ENCODE data around the gene DAPP1.

Gene DAPP1

GRCh38 chr4:99918656-99919055 is 102.0 kb downstream of the DAPP1 start:
- no peak overlapping the region for H3K4me3 ChIP-seq (ENCODE audit: low read length)
- TF ChIP-seq CTCF (IDR thresholded peaks at IDR 0.05; ENCODE audit: insufficient read depth, low read depth, low read length, missing control alignments) = no peak
- no peak for DNase-seq (ENCODE audit: low read depth)

Measured in epithelial cell of esophagus (primary cell).